ENCODE data around the gene HBP1.

- TF ChIP-seq POLR2AphosphoS5 (IDR thresholded peaks at IDR 0.05) (no peak), POLR2A (IDR thresholded peaks at IDR 0.05) (no peak), CTCF (IDR thresholded peaks at IDR 0.05) (no peak), EP300 (IDR thresholded peaks at IDR 0.05) (no peak)
Measured at GRCh38 chr7:107119376-107120105, 49.3 kb upstream of the HBP1 start.

Data from upper lobe of left lung (tissue), 4 donors.